ENCODE results near the gene CDK2AP2.

DNA sequence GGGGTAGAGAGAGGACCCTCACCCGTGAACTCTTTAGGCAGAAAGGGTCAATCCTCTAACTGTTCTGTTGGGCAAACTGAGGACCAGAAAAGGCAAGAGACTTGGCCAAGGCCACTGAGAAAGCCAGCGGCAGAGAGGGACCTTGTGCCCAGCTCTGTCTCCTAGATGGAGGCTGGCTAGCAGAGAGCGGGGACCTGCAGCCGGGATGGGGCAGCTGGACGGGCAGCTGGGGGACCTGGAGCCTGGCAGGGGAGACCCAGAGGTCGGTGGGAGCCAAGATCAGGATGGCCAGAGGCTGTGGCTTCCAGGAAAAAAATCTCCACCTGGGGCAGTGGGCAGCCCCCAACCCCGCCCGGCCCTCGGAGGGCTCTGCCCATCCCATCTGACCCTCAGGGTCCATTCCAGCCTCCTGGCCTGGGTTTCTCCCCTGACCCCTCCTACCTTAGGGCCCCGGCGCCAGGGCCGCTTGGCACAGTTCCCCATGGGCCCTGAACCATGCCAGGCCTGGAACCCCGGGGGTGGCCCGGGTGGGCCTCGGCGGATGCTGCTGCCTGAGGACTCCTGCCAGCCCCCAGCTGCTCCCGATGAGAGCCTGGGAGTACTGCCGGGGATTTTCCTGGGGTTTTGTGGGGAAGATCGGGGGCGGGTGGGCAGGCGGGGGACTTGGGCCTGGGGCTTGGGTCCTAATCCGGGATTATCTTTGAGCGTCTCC is 15.0 kb upstream of the CDK2AP2 start, which contains the start of gene CABP2:
- TF ChIP-seq, protein P1, sequence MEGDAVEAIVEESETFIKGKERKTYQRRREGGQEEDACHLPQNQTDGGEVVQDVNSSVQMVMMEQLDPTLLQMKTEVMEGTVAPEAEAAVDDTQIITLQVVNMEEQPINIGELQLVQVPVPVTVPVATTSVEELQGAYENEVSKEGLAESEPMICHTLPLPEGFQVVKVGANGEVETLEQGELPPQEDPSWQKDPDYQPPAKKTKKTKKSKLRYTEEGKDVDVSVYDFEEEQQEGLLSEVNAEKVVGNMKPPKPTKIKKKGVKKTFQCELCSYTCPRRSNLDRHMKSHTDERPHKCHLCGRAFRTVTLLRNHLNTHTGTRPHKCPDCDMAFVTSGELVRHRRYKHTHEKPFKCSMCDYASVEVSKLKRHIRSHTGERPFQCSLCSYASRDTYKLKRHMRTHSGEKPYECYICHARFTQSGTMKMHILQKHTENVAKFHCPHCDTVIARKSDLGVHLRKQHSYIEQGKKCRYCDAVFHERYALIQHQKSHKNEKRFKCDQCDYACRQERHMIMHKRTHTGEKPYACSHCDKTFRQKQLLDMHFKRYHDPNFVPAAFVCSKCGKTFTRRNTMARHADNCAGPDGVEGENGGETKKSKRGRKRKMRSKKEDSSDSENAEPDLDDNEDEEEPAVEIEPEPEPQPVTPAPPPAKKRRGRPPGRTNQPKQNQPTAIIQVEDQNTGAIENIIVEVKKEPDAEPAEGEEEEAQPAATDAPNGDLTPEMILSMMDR (IDR thresholded peaks at IDR 0.05; ENCODE audit: insufficient read depth, low read length, poor library complexity, severe bottlenecking): no peak
- TF ChIP-seq EZH2phosphoT487 (conservative IDR thresholded peaks at IDR 0.05; ENCODE audit: low read length): no peak
